HG03060 (cell line): Measurements from ENCODE around the gene NIPBL.
"Not testable (repeated sequence)": the region's sequence is repeated elsewhere in the genome, so short reads cannot be mapped to it uniquely, and the experiment has no call there.

Experiments used
- ATAC-seq: cut with Tn5 transposase; IDR thresholded peaks from one replicate; pipeline ENCODE4 v1.9.1; 2021; ENCODE audit warnings: low read depth, moderate number of reproducible peaks; ENCODE audit not compliant: unreplicated experiment

The NIPBL gene

DNA sequence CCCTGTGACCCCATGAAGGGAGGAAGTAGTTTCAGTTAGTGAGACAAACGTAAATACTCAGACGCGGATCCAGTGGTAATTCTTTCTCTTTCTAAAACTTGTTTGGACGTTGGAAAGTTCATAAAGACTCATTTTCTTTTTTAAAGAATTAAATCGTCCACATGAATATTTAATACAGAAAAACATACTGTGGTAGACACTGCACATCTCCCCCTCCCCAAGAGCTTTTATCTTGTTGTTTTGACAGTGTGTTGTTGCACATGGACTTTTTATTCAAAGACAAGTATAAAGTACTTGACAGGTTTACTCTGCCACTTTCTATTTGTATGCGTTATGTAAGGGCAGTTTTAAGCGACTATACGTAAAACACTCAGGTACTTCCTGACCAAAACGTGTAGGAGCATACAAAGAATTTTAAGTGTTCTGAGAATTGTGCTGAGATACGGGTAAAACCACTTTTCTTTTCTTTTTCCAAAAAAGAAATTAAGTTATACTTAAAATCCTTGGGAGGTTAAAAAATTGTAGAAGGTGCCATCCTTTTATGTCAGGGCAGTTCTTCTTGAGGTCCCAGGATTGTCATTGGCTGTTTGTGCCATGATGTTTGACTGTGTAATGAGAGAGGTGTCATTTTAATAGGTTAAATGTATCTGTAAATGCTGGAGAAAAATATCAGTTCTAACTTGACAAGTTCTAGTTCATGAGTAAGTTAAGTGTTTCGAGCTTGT is 1.3 kb downstream of the NIPBL start:
- ATAC-seq = no peak

DNA sequence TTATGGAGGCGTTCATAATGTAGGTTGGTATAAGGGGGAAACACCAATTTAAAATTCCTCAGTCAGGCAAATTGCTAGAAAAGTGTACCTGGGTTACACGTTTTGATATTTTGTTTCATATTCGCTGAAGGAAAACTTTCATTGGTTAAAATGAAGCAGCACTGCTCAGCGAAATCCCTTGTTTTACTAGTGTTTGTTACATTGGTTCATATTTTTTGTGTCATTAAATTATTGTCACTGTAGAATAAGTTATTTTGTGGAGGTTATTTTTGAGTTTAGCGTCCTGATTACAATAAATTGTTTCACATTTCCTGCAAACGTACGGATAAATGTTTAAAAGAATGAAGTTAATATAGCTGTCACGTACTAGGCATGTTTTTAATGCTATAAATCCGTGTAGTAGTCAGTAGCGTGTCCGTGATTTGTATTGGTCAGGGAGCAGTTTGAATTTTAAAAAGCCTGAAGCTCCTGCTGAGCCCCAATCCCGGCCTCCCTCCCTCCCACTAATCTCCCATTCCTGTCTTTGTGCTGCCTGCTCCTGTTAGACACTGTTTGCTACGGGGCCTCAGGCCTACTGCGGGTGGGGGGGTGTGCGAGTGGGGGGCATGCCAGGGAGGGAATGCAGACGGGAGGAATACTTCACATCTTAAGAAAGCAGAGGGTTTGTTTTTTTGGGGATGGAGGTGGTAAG is 2.0 kb downstream of the NIPBL start:
- ATAC-seq = no peak

GRCh38 chr5:36879274-36880033 is 2.9 kb downstream of the NIPBL start:
- no peak for ATAC-seq

GRCh38 chr5:36880761-36881160 is 4.2 kb downstream of the NIPBL start:
- ATAC-seq = no peak

- no peak for ATAC-seq
These were observed 4.7 kb downstream of the NIPBL start for GRCh38 chr5:36881304-36881703.

DNA sequence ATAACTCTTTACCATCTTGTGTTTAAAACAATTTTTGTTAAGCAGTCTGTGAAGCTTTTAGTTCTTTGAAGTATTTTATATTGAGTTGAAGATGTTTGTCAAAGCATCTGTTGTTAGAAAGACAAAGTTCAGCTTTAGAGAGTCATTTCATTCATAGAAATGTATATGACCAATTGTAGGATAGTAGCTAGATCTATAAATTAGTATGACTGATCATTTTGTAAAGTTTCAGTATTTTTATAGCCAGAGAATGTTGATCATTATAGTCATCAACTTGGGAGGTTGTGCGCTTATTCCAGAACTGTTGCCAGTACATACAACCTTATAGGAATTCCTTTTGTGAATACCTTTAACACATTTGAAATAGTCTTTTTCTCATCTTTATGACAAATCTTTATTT is 5.2 kb downstream of the NIPBL start:
- ATAC-seq = no peak

GRCh38 chr5:36882250-36882649 is 5.7 kb downstream of the NIPBL start:
- ATAC-seq = peak; percentile 41

DNA sequence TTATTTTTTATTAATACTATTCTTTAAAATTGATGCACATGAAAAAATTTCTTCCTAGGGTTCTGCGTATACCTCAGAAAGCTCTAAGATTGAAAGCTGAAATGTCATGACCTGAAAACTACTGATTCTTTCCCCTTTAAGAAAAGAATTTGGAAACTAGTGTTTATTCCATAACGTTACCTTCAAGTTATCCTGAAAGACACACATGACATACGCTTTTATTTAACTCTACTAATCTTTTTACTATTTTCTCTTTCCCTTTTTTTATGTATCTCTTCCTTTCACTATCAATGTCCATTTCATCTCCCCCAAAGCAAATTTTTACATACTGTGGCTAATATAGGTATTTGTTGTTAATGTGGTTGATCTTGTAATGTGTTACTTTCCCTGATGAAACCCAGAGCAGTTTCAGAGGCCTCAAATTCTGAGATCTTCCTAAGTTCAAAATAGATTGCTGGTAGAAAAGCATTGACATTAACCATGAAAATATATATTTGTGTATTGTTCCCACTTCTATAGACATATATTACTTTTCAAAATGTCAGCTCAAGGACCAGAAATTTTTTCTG is 7.4 kb downstream of the NIPBL start:
- no peak for ATAC-seq

- ATAC-seq = no peak
These were observed 8.6 kb downstream of the NIPBL start for GRCh38 chr5:36885149-36885548.

- ATAC-seq = no peak
These were observed 9.3 kb downstream of the NIPBL start for GRCh38 chr5:36885566-36886485.

GRCh38 chr5:36886791-36887190 is 10.2 kb downstream of the NIPBL start:
- no peak for ATAC-seq

GRCh38 chr5:36887532-36887931 is 11.0 kb downstream of the NIPBL start:
- no peak for ATAC-seq

DNA sequence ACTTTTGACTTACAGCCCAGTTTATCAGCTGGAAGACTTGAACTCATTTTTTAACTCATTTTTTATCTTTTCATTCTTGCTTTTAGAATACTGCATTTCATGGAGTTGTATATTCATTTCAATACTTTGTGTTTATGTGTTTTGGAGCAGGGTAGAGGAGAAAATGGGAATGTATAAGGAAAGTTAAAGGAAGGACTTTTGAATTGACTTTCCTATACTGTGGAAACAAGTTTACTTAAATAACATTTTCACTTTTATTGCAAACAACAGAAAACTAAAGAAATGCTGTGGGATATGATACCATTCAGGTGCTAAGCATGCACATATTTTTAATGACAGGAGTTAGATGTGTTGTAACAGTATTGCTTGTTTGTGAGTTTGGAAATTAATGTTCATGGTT is 11.7 kb downstream of the NIPBL start:
- ATAC-seq = no peak

DNA sequence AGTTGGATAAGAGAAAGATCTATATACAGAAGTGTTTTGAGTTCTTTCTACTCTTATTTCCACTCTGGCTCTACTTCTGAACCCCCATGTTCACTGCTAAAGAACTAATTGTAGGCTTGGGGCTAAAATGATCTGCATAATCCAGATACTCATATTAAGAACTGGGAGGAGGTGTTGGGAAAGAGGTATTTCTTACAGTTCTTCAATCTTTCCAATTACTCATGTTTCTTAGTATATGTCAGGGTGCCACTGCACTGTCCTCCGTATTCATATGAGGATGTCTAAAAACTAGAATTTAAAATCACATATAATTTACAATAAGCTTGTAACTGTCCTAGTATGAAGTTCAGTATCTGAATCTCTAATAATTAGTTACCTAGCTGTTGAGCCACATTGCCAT is 12.7 kb downstream of the NIPBL start:
- ATAC-seq = no peak

- no peak for ATAC-seq
These were observed 14.7 kb downstream of the NIPBL start for GRCh38 chr5:36891266-36891665.

GRCh38 chr5:36892085-36892830 is 15.7 kb downstream of the NIPBL start:
- not testable (repeated sequence) for ATAC-seq

DNA sequence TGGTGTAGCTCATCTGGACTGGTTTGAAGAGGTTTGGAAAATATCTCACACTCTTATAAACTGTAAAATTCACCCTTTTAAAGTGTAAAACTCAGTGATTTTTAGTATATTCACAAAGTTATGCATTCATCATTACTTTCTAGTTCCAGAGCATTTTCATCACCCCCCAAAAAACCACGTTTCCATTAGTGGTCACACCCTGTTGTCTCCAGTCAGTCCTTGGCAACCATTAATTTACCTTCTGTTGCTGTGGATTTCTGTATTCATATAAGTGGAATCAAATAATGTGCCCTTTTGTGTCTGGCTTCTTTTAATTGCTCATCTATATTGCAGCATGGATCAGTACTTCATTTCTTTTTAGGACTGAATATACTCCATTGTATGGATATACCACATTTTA is 18.4 kb downstream of the NIPBL start:
- ATAC-seq = no peak

DNA sequence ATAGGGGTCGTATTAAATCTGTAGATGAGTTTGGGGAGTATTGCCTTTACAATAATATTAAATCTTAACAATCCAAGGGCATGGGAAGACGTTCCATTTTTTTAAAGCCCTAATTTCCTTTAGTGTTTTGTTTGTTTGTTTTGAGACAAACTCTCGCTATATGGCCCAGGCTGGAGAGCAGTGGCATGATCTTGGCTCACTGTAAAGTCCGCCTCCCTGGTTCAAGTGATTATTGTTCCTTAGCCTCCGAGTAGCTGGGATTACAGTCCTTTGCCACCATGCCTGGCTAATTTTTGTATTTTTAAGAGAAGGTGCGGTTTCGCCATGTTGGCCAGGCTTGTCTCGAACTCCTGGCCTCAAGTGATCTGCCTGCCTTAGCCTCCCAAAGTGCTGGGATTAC is 19.9 kb downstream of the NIPBL start:
- no peak for ATAC-seq

GRCh38 chr5:36897616-36898015 is 21.0 kb downstream of the NIPBL start:
- ATAC-seq = no peak
